GM23338 (cell line): ENCODE measurements around the gene GSG1L. TPM values are rescaled to one million over a fixed set of nuclear protein-coding genes. Genes with fewer than 3 reads are reported as not detected.

Source experiments
- ATAC-seq: fragments of 200-7000 bp; cut with Tn5 transposase; 3 replicates; pipeline ENCODE4 v1.9.1; 2020
- DNase-seq: peaks from one replicate; pipeline ENCODE4 v3.0.0-alpha.2; 2015; ENCODE audit warnings: low spot score
- H2AFZ ChIP-seq: fragments of 200-600 bp; sonication (generic); 2 replicates; pipeline ENCODE4 v1.8.0; 2016; ENCODE audit warnings: antibody characterized with exemption, mild to moderate bottlenecking, moderate library complexity
- H3F3A ChIP-seq: fragments of 200-600 bp; sonication (generic); replicated peaks from 2 replicates; pipeline ENCODE4 v1.8.0; 2017; ENCODE audit warnings: antibody characterized with exemption, mixed run types, low read depth
- H3K27ac ChIP-seq: fragments of 200-600 bp; sonication (generic); 2 replicates; pipeline ENCODE4 v1.6.1; 2016; ENCODE audit warnings: low read depth
- H3K27me3 ChIP-seq: fragments of 200-600 bp; sonication (generic); 2 replicates; pipeline ENCODE4 v1.8.0; 2016; ENCODE audit warnings: mild to moderate bottlenecking, mixed run types, moderate library complexity; ENCODE audit not compliant: insufficient read depth
- H3K36me3 ChIP-seq: fragments of 200-600 bp; sonication (generic); 2 replicates; pipeline ENCODE4 v1.8.0; 2016; ENCODE audit warnings: mild to moderate bottlenecking; ENCODE audit not compliant: insufficient read depth
- H3K4me1 ChIP-seq: fragments of 200-600 bp; sonication (generic); 2 replicates; pipeline ENCODE4 v1.8.0; 2016; ENCODE audit warnings: mild to moderate bottlenecking, moderate library complexity; ENCODE audit not compliant: insufficient read depth
- H3K4me2 ChIP-seq: fragments of 200-600 bp; sonication (generic); 2 replicates; pipeline ENCODE4 v1.7.1; 2017; ENCODE audit warnings: mixed run types
- H3K4me3 ChIP-seq: fragments of 200-600 bp; sonication (generic); 2 replicates; pipeline ENCODE4 v1.6.1; 2016; ENCODE audit warnings: mixed run types
- H3K79me2 ChIP-seq: fragments of 200-600 bp; sonication (generic); replicated peaks from 2 replicates; pipeline ENCODE4 v1.8.0; 2017; ENCODE audit warnings: mild to moderate bottlenecking; ENCODE audit not compliant: insufficient read depth
- H3K9me2 ChIP-seq: fragments of 200-600 bp; sonication (generic); 2 replicates; pipeline ENCODE4 v1.8.0; 2017; ENCODE audit not compliant: insufficient read depth
- H4K20me1 ChIP-seq: fragments of 200-600 bp; sonication (generic); replicated peaks from 2 replicates; pipeline ENCODE4 v1.8.0; 2017; ENCODE audit warnings: mild to moderate bottlenecking; ENCODE audit not compliant: insufficient read depth
- H3K27ac Mint-ChIP-seq: 2 replicates; pipeline ENCODE4 v1.8.0; 2020; ENCODE audit warnings: inconsistent platforms, mild to moderate bottlenecking, moderate library complexity, mixed read lengths
- H3K27me3 Mint-ChIP-seq: 3 replicates; pipeline ENCODE4 v1.8.0; 2022; ENCODE audit warnings: low read depth, mild to moderate bottlenecking, moderate library complexity, mixed read lengths, inconsistent platforms; ENCODE audit not compliant: insufficient read depth, poor library complexity
- H3K36me3 Mint-ChIP-seq: 3 replicates; pipeline ENCODE4 v1.8.0; 2021; ENCODE audit warnings: low read depth, mild to moderate bottlenecking, inconsistent platforms, moderate library complexity, mixed read lengths
- H3K4me1 Mint-ChIP-seq: 3 replicates; pipeline ENCODE4 v1.8.0; 2020; ENCODE audit warnings: mild to moderate bottlenecking, inconsistent platforms, mixed read lengths
- H3K4me3 Mint-ChIP-seq: 3 replicates; pipeline ENCODE4 v1.8.0; 2021; ENCODE audit warnings: moderate library complexity, mild to moderate bottlenecking, inconsistent platforms, mixed read lengths
- H3K9me3 Mint-ChIP-seq: 3 replicates; pipeline ENCODE4 v1.8.0; 2020; ENCODE audit warnings: moderate library complexity, mild to moderate bottlenecking, inconsistent platforms, mixed read lengths
- CREB1 ChIP-seq: fragments of 250-450 bp; sonication (Bioruptor Pico); IDR thresholded peaks from 2 replicates; pipeline ENCODE4 v1.5.0; 2020; ENCODE audit warnings: low read depth, mild to moderate bottlenecking, moderate library complexity
- CTCF ChIP-seq, 2 experiments: fragments of 200-600 bp in 1 of 2; sonication (generic) in 1 of 2; conservative IDR thresholded peaks; 2 replicates each; pipeline versions ENCODE4 v1.5.1 to v1.6.1; 2016 to 2017; ENCODE audit warnings: antibody characterized with exemption in 2 of 2, low read depth in 2 of 2, mild to moderate bottlenecking in 2 of 2, moderate library complexity in 1 of 2
- ETS1 ChIP-seq: IDR thresholded peaks from 2 replicates; pipeline ENCODE4 v1.6.1; 2016; ENCODE audit warnings: antibody characterized with exemption
- EZH2 ChIP-seq: fragments of 200-600 bp; sonication (generic); IDR thresholded peaks from one replicate; pipeline ENCODE4 v1.8.0; 2017; ENCODE audit warnings: antibody characterized with exemption, mild to moderate bottlenecking, low read depth; ENCODE audit not compliant: unreplicated experiment
- EZH2phosphoT487 ChIP-seq: fragments of 200-600 bp; sonication (generic); IDR thresholded peaks from one replicate; pipeline ENCODE4 v1.8.1; 2018; ENCODE audit warnings: antibody characterized with exemption; ENCODE audit not compliant: unreplicated experiment
- JUNB ChIP-seq: IDR thresholded peaks from one replicate; pipeline ENCODE4 v1.6.1; 2016; ENCODE audit warnings: antibody characterized with exemption; ENCODE audit not compliant: unreplicated experiment
- NANOG ChIP-seq: IDR thresholded peaks from 2 replicates; pipeline ENCODE4 v1.6.1; 2016; ENCODE audit warnings: antibody characterized with exemption, borderline replicate concordance
- POLR2AphosphoS5 ChIP-seq: IDR thresholded peaks from 2 replicates; pipeline ENCODE4 v1.6.1; 2016; ENCODE audit warnings: antibody characterized with exemption, low read depth
- REST ChIP-seq: IDR thresholded peaks from one replicate; pipeline ENCODE4 v1.6.1; 2018; ENCODE audit warnings: antibody characterized with exemption; ENCODE audit not compliant: unreplicated experiment
- STAT1 ChIP-seq: IDR thresholded peaks from one replicate; pipeline ENCODE4 v1.6.1; 2016; ENCODE audit warnings: antibody characterized with exemption; ENCODE audit not compliant: unreplicated experiment
- ZNF114 ChIP-seq: fragments of 250-450 bp; sonication (Bioruptor Pico); IDR thresholded peaks from 2 replicates; pipeline ENCODE4 v1.5.0; 2020; ENCODE audit warnings: mild to moderate bottlenecking, moderate library complexity
- ZNF331 ChIP-seq: fragments of 250-450 bp; sonication (Bioruptor Pico); IDR thresholded peaks from 2 replicates; pipeline ENCODE4 v1.5.0; 2020; ENCODE audit warnings: low read depth, mild to moderate bottlenecking, moderate library complexity
- ZNF462 ChIP-seq: fragments of 250-450 bp; sonication (Bioruptor Pico); IDR thresholded peaks from 2 replicates; pipeline ENCODE4 v1.5.0; 2020; ENCODE audit warnings: mild to moderate bottlenecking, moderate library complexity
- polyA plus RNA-seq: library from polyadenylated mRNA; unstranded; fragments of >200 nt; fragmentation: Nextera tagmentation; extraction: Ambion mirVana; gene quantifications from 2 replicates; pipeline ENCODE4 v1.2.1, GENCODE V29; 2016
- total RNA-seq: library from RNA; depleted of rRNA; stranded (reverse); fragments of >200 nt; shearing (Covaris generic); gene quantifications from 2 replicates; pipeline ENCODE4 v1.2.3, GENCODE V29; 2014

Gene GSG1L
- total and polyA plus RNA-seq, 2 experiments from 2014 or later: 0.36 to 0.63 TPM

- no peaks in the 10 kb centered on the region for H3F3A ChIP-seq
- no peak overlapping the region for H3K27ac Mint-ChIP-seq
- H3K4me1 ChIP-seq: no peaks in the 10 kb centered on the region
- no peaks in the 10 kb centered on the region for H3K27me3 ChIP-seq
- ATAC-seq: no peak
- H3K36me3 Mint-ChIP-seq: peaks cover 28% of the 10 kb centered on the region
- peaks cover 11% of the 10 kb centered on the region; the same call in 2 of the 3 replicates for H3K9me3 Mint-ChIP-seq
- DNase-seq: no peak
- H3K9me2 ChIP-seq: no peaks in the 10 kb centered on the region
- H2AFZ ChIP-seq: no peak overlapping the region
- no peaks in the 10 kb centered on the region; the same call in 1 of the 2 replicates for H3K36me3 ChIP-seq
- no peaks in the 10 kb centered on the region for H3K27me3 Mint-ChIP-seq
- H3K4me1 Mint-ChIP-seq: peaks cover 2% of the 10 kb centered on the region; the same call in 1 of the 3 replicates
- H4K20me1 ChIP-seq: no peaks in the 10 kb centered on the region
- H3K4me2 ChIP-seq: no peak overlapping the region
- no peak for TF ChIP-seq EZH2
- no peak for TF ChIP-seq REST
- no peak for TF ChIP-seq ZNF331
- no peak for TF ChIP-seq STAT1
- TF ChIP-seq ZNF462 (CRISPR knock-in tag): no peak
- no peak for TF ChIP-seq EZH2phosphoT487
- no peak for TF ChIP-seq ZNF114 (CRISPR knock-in tag)
- no peak for TF ChIP-seq CREB1 (CRISPR knock-in tag)
- TF ChIP-seq ETS1: no peak
- no peak for TF ChIP-seq CTCF (conservative IDR thresholded peaks at IDR 0.05; ENCODE audit: low read depth in 2 of 2)
- TF ChIP-seq JUNB: no peak
- TF ChIP-seq POLR2AphosphoS5: no peak
- no peak for TF ChIP-seq NANOG
- no peak overlapping the region for H3K4me3 ChIP-seq
- H3K27ac ChIP-seq: no peak overlapping the region
- H3K4me3 Mint-ChIP-seq: no peak overlapping the region
- H3K79me2 ChIP-seq: no peaks in the 10 kb centered on the region
Measured at GRCh38 chr16:27766236-27766925, 297.1 kb downstream of the GSG1L start.
